NCI-H82 treated with DMSO at 0.1 percent for 48 hours (cell line): ENCODE measurements around the gene GALNT1.

Experiments
- DNase-seq: peaks from one replicate; lab custom pipeline; 2025; ENCODE audit not compliant: unreplicated experiment; lab: John Stamatoyannopoulos, UW

Gene GALNT1

GRCh38 chr18:35711227-35711626 lies 129.7 kb downstream of the GALNT1 start:
- DNase-seq: no peak

GRCh38 chr18:35713545-35713944 lies 132.0 kb downstream of the GALNT1 start:
- no peak for DNase-seq

- no peak for DNase-seq
These were observed 133.0 kb downstream of the GALNT1 start for GRCh38 chr18:35714539-35714938.

GRCh38 chr18:35715139-35715538 lies 133.6 kb downstream of the GALNT1 start:
- no peak for DNase-seq

GRCh38 chr18:35716169-35716831 lies 134.8 kb downstream of the GALNT1 start:
- DNase-seq: no peak

DNA sequence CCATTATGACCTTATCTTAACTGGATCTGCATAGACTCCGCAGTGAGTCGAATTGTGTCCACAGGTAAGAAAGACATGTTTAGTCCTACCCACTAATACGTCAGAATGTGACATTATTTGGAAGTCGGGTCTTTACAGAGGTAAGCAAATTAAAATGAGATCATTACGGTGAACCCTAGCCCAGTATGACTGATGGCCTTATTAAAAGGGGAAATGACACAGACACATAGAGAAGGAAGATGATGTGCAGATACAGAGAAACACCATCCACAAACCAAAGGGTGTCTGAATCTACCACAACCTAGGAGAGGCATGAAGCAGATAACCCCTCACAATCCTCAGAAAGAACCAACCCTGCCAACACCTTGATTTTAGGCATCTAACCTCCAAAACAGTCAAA lies 135.6 kb downstream of the GALNT1 start:
- no peak for DNase-seq

DNA sequence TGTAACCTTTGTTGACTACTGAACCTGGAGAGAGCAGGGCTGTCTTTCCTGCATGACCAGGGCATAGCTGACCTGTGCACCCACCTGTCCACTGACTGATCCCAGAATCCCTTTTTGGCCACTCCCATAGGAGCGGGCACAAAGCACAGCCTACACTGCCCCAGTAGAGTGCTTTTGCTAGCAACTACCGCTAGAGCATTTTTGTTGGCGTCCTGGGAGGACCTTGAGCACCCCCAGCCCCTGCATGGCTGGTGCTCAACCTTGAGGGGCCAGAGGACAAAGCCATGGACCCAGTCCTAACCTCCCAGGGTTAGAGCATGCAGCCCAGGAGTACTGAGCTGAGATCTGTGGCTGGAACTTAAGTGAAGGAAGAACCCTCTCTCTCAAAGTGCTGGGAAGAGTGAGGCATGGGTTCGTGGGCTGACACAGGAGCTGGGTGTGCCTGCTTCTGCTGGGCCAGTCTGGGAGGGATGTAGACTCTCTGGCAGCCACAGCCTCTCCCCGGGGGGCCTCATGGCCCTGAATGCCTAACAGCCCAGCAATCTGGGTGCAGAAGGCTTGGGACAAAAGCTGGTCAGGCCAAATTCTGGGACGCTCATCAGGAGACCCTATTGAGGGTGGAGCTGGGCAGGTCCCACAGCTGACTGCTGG lies 140.0 kb downstream of the GALNT1 start:
- DNase-seq: no peak

- DNase-seq: no peak
These were observed 147.1 kb downstream of the GALNT1 start for GRCh38 chr18:35728676-35729075.

GRCh38 chr18:35729991-35730668 lies 148.6 kb downstream of the GALNT1 start:
- DNase-seq: no peak

- no peak for DNase-seq
These were observed 149.3 kb downstream of the GALNT1 start for GRCh38 chr18:35730691-35731370.

DNA sequence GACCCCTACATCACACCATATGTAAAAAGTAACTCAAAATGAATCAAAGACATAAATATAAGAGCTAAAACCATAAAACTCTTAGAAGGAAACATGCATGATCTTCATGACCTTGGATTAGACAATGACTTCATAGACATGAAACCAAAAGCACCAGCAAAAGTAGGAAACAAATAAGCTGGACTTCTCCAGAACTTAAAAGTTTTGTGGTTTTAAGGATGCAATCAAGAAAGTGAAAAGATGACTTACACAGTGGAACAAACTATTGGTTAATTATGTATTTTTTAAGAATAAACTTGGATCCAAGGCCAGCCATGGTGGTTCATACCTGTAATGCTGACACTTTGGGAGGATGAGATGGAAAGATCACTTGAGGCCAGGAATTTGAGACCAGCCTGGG lies 150.2 kb downstream of the GALNT1 start:
- no peak for DNase-seq

- no peak for DNase-seq
These were observed 150.6 kb downstream of the GALNT1 start for GRCh38 chr18:35732162-35732561.

GRCh38 chr18:35732636-35733035 lies 151.1 kb downstream of the GALNT1 start:
- no peak for DNase-seq

DNA sequence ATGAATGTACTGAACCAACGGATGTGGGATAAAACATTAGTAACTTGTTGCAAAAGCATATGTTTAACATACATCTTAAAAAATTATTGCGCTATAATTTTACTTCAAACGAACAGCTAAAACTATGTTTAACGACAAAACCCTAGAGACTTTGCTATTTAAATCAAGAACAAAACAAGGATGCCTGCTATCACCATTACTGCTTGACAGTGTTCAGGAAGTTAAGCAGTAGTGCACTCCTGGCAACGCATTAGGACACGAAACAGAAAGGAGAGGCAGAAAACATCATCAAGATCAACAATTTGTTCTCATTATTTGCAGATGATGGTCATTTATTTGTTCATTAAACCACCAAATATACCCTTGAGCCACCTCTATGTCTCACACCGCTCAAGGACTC lies 151.9 kb downstream of the GALNT1 start:
- no peak for DNase-seq

- DNase-seq: no peak
These were observed 155.2 kb downstream of the GALNT1 start for GRCh38 chr18:35736696-35737095.

GRCh38 chr18:35739778-35740177 lies 158.2 kb downstream of the GALNT1 start:
- no peak for DNase-seq

- no peak for DNase-seq
These were observed 159.1 kb downstream of the GALNT1 start for GRCh38 chr18:35740656-35741055.

GRCh38 chr18:35743916-35744315 lies 162.4 kb downstream of the GALNT1 start:
- DNase-seq: no peak

- DNase-seq: no peak
These were observed 164.3 kb downstream of the GALNT1 start for GRCh38 chr18:35745814-35746213.

DNA sequence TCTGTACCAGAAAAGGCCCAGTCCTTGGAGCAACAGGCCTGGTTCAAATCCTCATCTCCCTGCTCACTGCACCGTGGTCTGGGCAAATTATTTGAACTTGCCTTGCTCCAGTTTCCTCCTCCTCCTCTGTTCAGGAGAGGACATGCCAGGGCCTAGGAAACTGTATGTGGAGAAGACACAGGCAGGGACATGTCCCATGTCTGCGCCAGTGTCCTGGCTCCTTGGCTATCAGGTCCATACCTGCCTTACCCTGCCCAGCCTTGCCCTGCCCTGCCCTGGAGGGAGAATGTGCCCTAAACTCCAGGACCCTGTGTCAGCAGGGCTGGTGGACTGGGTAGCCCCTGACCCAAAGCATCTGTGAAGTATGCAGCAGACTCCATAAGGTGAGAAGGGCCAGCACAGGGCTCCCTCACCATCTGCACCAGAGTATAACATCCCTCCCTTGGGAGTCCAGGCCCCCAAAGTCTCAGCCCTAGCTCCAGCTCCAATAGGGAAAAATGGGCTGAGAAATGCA lies 165.3 kb downstream of the GALNT1 start:
- no peak for DNase-seq

DNA sequence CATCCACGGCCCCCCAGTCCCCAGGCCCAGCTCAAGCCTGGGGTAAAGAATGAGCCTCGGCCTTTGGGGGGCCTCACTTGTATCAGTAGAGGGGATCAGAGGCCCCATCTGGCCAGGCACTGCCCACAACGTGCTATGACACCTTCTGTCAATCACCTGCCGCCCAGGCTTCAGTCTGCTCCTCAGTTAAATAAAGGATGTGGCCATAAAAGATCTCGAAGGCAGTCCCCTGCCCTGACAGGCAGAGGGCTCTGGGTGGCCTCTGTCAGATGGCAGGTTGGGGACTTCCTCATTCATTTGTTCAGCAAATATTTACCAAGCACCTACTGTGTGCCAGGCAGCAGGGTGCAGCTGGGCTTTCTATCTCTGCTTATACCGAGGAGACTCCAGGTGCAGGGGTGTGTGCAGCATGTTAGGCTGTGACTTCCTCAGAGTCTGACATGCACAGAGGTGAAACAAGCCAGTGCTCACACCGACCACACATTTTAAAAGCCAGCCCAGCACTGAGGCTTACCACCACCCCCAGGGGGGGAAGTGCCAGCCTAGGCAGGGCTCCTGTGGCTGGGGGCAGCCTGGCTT lies 166.4 kb downstream of the GALNT1 start:
- no peak for DNase-seq
